ENCODE results near the gene SORBS1.
"Not testable (repeated sequence)": the region's sequence is repeated elsewhere in the genome, so short reads cannot be mapped to it uniquely, and the experiment has no call there.

SORBS1 gene

DNA sequence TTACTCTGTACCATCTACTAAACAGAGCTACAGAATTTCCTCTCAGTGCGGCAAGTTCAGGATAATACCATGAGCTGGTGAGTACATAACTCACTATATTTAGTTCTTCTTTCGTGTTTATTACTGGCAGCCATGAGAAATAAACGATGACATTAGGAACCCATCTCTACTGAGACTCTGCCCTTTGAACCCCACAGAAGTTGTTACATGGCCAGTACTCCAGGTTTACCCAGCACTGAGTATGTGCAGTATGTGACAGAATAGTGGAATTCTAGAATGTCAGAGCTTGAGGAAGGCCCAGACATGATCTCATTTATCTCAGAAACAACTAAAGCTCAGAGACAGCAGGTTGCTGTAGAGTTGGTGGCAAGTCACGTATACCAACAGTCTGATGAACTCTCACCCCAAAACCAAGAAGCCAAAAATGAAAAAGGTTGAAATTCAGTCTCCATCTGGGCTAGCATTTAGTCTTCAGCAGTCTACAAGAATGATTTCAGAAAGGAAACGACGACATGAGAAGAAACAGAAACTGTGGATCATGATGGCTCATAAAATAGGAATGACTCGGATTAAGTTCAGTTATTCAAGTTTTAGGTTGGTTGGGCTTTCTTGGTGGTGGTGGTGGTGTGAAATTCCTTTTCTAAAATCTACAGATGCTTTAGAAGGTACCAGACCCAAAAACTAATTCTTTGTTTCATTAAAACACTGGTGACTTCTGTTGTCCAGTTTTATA is 78.5 kb downstream of the SORBS1 start:
- DNase-seq (ENCODE audit: low read depth), result peak; percentile 11

GRCh38 chr10:95480901-95481491 is 80.2 kb downstream of the SORBS1 start:
- peak; percentile 18 for DNase-seq (ENCODE audit: low read depth)

GRCh38 chr10:95480102-95480900 is 80.9 kb downstream of the SORBS1 start:
- DNase-seq (ENCODE audit: low read depth), result no peak

GRCh38 chr10:95478935-95479334 is 82.2 kb downstream of the SORBS1 start:
- no peak for DNase-seq (ENCODE audit: low read depth)

- no peak for DNase-seq (ENCODE audit: low read depth)
Measured at GRCh38 chr10:95478185-95478584, 83.0 kb downstream of the SORBS1 start.

GRCh38 chr10:95477175-95477520 is 84.0 kb downstream of the SORBS1 start:
- DNase-seq (ENCODE audit: low read depth), result no peak

DNA sequence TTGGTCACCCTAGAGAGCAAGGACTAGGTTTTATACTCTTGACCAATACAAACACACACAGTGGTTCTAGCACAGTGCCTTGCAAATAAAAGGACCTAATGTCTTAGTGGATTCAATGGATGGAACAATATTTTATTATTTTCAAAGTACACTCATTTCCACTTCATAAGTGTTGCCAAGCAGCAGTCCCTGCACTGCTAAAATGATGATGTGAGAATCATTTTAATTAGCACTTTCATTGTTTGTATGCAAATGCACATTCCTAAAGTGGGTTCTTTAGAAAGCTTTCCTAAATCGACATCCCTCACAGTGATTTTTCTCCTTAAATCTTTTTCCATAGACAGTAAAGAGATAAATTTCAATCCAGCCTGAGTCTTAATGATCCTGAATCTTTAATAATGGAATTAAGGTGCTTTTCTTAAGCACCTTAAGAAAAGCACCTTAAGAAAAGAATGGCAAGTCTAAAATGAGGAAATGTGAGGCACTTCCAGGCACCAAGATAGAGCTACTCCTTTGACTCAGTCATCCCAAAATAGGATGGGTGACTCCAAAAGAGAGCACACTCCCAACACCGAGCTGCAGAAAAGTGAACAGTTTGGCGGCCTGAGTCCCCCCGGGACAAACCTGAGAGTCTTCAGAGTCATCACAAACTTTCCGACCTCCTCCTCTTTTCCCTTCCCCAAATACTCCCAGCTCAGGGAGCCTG is 84.5 kb downstream of the SORBS1 start:
- DNase-seq (ENCODE audit: low read depth), result no peak

DNA sequence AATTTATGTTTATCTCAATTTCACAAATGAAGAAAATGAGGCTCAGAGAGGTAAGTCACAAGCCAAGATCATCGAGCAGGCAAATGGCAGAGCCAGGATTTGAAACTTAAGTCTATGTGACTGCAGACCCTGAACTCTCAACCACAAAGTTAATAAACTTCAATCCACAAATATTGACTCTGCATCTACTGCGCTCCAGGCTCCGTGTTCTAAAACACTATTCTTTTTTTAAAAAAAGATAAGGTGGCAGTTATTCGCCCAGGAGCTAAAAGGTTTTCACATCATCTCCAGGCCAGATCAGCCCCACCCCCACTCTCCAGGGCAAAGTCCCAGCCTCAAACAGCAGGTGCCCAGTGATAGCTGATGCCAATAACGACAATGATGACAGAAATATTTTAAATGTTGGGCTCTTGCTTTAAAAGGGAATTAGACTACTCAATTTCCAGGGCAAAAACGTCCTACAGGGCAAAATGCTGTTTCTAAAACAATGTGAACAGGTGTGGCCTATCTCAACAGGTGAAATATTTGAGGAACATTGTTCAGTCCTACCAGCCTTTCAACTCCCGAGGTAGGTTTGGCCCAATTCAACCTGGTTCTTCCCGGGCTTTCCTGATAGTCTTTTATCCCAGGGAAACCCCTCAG is 85.2 kb downstream of the SORBS1 start:
- no peak for DNase-seq (ENCODE audit: low read depth)

DNA sequence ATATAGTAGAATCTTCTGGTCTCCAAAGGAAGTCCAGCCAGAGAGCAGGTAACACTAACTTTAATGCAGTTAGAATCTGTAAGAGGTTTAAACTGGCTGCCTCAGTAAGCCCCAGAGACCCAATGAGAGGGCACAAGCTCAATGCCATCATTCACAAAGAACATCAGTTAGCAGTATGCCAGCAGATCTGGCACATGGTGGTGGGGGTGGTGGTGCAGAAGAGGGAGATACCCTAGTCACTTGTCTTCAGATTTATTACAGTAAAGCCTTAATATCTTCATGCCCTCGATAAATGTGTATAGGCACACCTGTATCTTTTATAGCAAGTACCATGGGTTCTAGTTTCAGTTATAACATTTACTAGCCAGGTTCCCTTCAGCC is 86.2 kb downstream of the SORBS1 start:
- no peak for DNase-seq (ENCODE audit: low read depth)

GRCh38 chr10:95474228-95475002 is 86.8 kb downstream of the SORBS1 start:
- DNase-seq (ENCODE audit: low read depth), result peak; percentile 61

- no peak for DNase-seq (ENCODE audit: low read depth)
Measured at GRCh38 chr10:95472304-95473088, 88.7 kb downstream of the SORBS1 start.

DNA sequence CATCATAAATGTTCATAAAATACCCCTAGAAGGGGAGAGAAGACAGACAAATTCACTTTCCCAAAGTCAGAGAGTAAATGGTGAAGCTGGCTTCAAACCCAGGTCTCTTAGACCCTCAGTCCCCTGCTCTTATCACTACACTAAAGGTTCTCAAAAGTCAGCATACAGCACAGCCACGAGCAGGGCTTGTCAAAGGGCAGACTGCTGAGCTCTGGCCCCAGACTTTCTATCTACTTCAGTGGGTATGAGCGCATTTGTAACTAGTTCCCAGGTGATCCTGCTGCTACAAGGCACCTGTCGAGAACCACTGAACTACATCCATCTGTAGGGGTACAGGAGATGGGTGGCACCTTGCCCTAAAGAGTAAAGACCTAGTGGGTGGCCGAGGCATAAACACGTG is 91.5 kb downstream of the SORBS1 start:
- no peak for DNase-seq (ENCODE audit: low read depth)

- no peak for DNase-seq (ENCODE audit: low read depth)
Measured at GRCh38 chr10:95469251-95469650, 91.9 kb downstream of the SORBS1 start.

DNA sequence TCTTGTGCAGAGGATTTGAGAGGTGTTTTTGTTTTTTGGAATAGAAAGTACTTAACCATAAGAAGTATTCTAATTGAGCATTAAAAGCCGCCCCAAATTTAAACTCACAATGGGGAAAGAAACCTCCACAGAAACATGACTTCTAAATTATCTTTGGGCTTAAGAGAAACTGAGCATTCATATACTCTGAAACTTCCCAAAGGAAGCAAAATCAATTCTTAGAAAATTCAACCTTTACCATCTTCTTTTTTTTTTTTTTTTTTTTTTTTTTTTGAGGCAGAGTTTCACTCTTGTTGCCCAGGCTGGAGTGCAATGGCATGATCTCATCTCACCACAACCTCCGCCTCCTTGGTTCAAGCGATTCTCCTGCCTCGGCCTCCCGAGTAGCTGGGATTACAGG is 93.5 kb downstream of the SORBS1 start:
- DNase-seq (ENCODE audit: low read depth), result not testable (repeated sequence)

GRCh38 chr10:95467162-95467599 is 94.0 kb downstream of the SORBS1 start:
- DNase-seq (ENCODE audit: low read depth), result peak; percentile 17

GRCh38 chr10:95466436-95466835 is 94.7 kb downstream of the SORBS1 start:
- no peak for DNase-seq (ENCODE audit: low read depth)

GRCh38 chr10:95464280-95464679 is 96.9 kb downstream of the SORBS1 start:
- DNase-seq (ENCODE audit: low read depth), result no peak

DNA sequence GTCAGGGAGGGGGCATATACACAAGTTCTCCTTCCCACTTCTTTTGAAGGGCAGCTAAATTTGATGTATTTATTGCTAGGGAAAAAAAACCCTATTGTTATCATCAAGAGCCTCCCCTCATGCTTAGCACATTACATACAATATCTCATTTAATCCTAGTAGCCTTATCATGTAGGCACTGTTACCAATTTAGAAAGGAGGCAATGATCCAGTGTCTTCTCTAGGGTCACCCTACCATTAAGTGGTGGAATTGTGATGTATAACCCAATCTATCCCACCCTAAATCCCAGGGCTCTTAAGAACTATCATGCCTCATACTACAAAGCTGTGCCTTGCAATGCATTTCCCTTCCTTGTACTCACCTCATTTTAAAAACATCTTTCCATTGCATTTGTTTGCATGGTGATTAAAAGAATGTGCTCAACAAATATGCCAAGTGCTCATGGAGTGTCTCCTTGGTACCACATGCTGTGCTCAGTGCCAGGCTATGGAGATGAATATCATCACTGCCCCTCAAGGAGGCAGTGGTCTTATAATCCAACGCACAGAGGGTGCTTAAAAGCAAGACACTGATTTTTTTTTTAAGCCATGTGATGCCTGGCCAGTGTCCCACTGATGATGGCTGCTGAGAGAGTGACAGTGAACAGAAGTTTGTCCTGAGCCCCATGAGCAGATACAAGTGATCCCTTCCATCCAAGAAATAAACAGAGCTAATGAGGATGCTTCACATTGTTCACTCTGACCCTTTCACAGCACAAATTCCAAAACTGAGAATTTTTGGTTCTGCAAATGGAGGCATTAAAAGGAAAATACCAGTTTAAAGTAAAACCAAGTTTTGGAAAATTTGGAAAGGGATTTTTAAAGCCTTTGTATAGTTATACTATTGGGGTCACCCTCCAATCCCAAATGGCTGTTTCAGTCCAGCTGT is 98.2 kb downstream of the SORBS1 start:
- DNase-seq (ENCODE audit: low read depth), result no peak

- DNase-seq (ENCODE audit: low read depth), result no peak
Measured at GRCh38 chr10:95461611-95462010, 99.6 kb downstream of the SORBS1 start.

All from amniotic epithelial cell (primary cell).